HG03135 (cell line): ENCODE data around the gene HLCS.
"Not testable (repeated sequence)": the region's sequence is repeated elsewhere in the genome, so short reads cannot be mapped to it uniquely, and the experiment has no call there.

ENCODE experiments used
- ATAC-seq: cut with Tn5 transposase; IDR thresholded peaks from one replicate; pipeline ENCODE4 v1.9.1; 2021; ENCODE audit warnings: mild to moderate bottlenecking, moderate library complexity; ENCODE audit not compliant: unreplicated experiment

The HLCS gene

GRCh38 chr21:36959020-36959835 lies 7.2 kb downstream of the HLCS start:
- no peak for ATAC-seq

GRCh38 chr21:36955783-36956182 lies 10.7 kb downstream of the HLCS start:
- ATAC-seq: no peak

- not testable (repeated sequence) for ATAC-seq
Measured at GRCh38 chr21:36952331-36952730, 14.1 kb downstream of the HLCS start.

GRCh38 chr21:36949171-36950141 lies 17.0 kb downstream of the HLCS start:
- ATAC-seq: no peak

GRCh38 chr21:36948686-36949085 lies 17.8 kb downstream of the HLCS start:
- ATAC-seq: no peak

- ATAC-seq: no peak
Measured at GRCh38 chr21:36946949-36947356, 19.5 kb downstream of the HLCS start.

GRCh38 chr21:36945496-36946138 lies 20.9 kb downstream of the HLCS start:
- no peak for ATAC-seq

- ATAC-seq: no peak
Measured at GRCh38 chr21:36936361-36937135, 29.9 kb downstream of the HLCS start.

- ATAC-seq: no peak
Measured at GRCh38 chr21:36934864-36935420, 31.5 kb downstream of the HLCS start.

- no peak for ATAC-seq
Measured at GRCh38 chr21:36932161-36932816, 34.2 kb downstream of the HLCS start.

GRCh38 chr21:36929622-36930021 lies 36.8 kb downstream of the HLCS start:
- no peak for ATAC-seq

- ATAC-seq: no peak
Measured at GRCh38 chr21:36928960-36929359, 37.5 kb downstream of the HLCS start.

GRCh38 chr21:36927719-36928117 lies 38.8 kb downstream of the HLCS start:
- no peak for ATAC-seq

GRCh38 chr21:36926989-36927718 lies 39.3 kb downstream of the HLCS start:
- ATAC-seq: no peak

- ATAC-seq: no peak
Measured at GRCh38 chr21:36923270-36923669, 43.2 kb downstream of the HLCS start.

- ATAC-seq: no peak
Measured at GRCh38 chr21:36922861-36923260, 43.6 kb downstream of the HLCS start.

GRCh38 chr21:36918291-36918690 lies 48.2 kb downstream of the HLCS start:
- ATAC-seq: no peak

GRCh38 chr21:36917471-36918158 lies 48.9 kb downstream of the HLCS start:
- no peak for ATAC-seq
